Activated CD4-positive, alpha-beta T cell treated with anti-CD3 and anti-CD28 coated beads, Interleukin-2, Interleukin-4, amounts not matched to agents 100 ng/mL and 50 ng/mL, durations not matched to agents 16 hours and 8 hours (primary cell): ENCODE data around the gene CCDC92.

Source experiments
- DNase-seq: peaks from one replicate; pipeline ENCODE4 v3.0.0-alpha.2; 2020; ENCODE audit warnings: low spot score

CCDC92 gene

DNA sequence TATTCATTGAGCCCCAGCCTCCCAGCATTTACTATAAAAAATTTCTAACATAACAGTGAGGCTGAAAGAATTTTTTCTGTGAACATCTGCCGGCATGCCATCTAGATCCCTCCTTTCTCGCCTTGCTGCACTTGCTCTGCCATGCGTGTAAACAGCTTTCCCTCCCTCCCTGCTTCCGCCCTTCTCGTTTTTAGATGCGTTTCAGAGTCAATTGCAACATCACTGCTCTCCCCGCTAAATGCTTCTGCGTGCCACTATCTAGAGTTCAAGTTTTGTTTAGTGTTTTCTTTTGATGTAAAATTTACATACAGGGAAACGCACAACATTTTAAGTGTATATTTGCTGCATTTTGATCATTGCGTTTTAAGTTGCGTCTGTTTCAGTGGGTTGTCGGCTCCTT lies 83.6 kb downstream of the CCDC92 start:
- DNase-seq: no peak

DNA sequence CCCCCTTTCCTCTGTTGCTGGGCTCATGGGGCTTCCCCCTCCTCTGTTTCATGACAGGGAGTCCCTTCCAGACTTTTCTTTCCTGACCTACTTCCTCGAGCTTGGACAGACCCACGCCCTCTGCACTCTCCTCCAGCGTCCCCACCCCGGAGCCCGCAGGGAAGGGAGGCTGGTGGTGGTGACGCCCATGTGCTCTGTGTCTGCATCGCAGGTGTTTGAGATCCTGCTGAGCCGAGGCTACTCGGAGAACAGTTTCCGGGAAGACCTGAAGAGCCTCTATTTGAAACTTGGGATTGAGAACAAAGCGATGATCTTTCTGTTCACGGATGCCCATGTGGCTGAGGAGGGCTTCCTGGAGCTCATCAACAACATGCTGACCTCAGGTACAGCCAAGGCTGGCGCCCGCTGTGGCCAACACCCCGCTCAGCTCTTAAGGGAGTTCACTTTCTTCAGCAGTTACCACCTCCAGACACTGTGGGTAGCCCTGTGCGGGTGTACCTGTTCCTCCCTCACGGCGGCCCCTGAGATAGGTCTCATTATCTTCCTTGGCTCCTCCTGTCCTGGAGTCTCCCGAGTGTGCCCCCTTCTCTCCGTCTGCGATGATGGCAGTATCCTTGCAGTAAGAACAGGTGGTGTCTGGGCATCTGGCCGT lies 85.6 kb downstream of the CCDC92 start:
- no peak for DNase-seq

DNA sequence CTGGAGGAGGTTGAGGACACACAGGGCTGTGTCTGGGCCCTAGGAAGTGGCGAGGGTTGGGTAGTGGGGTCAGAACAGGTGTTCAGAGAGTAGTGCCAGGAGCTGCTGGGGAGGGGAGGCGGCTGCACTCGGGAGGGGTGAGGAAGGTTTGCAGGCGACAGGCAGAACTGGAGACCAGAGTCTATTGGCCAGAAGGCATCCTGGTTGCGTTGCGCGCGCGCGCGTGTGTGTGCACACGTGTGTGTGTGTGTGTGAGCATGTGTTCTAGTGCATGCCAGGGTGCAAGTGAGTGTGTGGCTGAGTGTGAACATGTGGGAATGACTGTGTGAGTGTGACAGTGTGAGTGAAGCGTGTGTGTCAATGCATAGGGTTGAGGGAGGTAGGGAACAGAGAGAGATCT lies 86.4 kb downstream of the CCDC92 start:
- no peak for DNase-seq
